Skeletal muscle cell (primary cell): ENCODE measurements around the gene UBAP1L.
"Not testable (repeated sequence)": the region's sequence is repeated elsewhere in the genome, so short reads cannot be mapped to it uniquely, and the experiment has no call there.

Experiments used
- DNase-seq: peaks from one replicate; pipeline ENCODE4 v3.0.0-alpha.2; 2010; ENCODE audit warnings: low read depth
- H3K4me3 ChIP-seq: 2 replicates; pipeline ENCODE4 v1.5.1; 2011; ENCODE audit warnings: low read depth, mild to moderate bottlenecking, control low read depth, low read length, moderate library complexity

The UBAP1L gene

GRCh38 chr15:65101891-65102708 lies 12.9 kb downstream of the UBAP1L start:
- no peak overlapping the region for H3K4me3 ChIP-seq
- no peak for DNase-seq

GRCh38 chr15:65101411-65101890 lies 13.5 kb downstream of the UBAP1L start:
- no peak overlapping the region for H3K4me3 ChIP-seq
- DNase-seq: no peak

- H3K4me3 ChIP-seq: no peak overlapping the region
- DNase-seq: no peak
Measured at GRCh38 chr15:65100442-65100841, 14.6 kb downstream of the UBAP1L start.

GRCh38 chr15:65099801-65100200 lies 15.2 kb downstream of the UBAP1L start:
- DNase-seq, H3K4me3 ChIP-seq: not testable (repeated sequence)

GRCh38 chr15:65099336-65099735 lies 15.7 kb downstream of the UBAP1L start:
- no peak overlapping the region for H3K4me3 ChIP-seq
- no peak for DNase-seq

- DNase-seq: no peak
- H3K4me3 ChIP-seq: no peak overlapping the region
Measured at GRCh38 chr15:65097651-65098263, 17.2 kb downstream of the UBAP1L start.

GRCh38 chr15:65096481-65097385 lies 18.3 kb downstream of the UBAP1L start:
- DNase-seq: no peak
- no peak overlapping the region for H3K4me3 ChIP-seq

- no peak for DNase-seq
Measured at GRCh38 chr15:65095747-65096104, 19.3 kb downstream of the UBAP1L start.

GRCh38 chr15:65095011-65095746 lies 19.8 kb downstream of the UBAP1L start:
- DNase-seq: no peak

More at GRCh38 chr15:65095747-65096104, 19.3 kb downstream of the UBAP1L start:
- no peak overlapping the region for H3K4me3 ChIP-seq

GRCh38 chr15:65094294-65094995 lies 20.6 kb downstream of the UBAP1L start:
- no peak for DNase-seq
- H3K4me3 ChIP-seq: no peak overlapping the region

More at GRCh38 chr15:65095011-65095746, 19.8 kb downstream of the UBAP1L start:
- no peak overlapping the region for H3K4me3 ChIP-seq

GRCh38 chr15:65093793-65094170 lies 21.2 kb downstream of the UBAP1L start:
- DNase-seq, H3K4me3 ChIP-seq: not testable (repeated sequence)

GRCh38 chr15:65092911-65093792 lies 21.8 kb downstream of the UBAP1L start:
- H3K4me3 ChIP-seq: no peak overlapping the region
- DNase-seq: no peak

GRCh38 chr15:65091946-65092770 lies 22.8 kb downstream of the UBAP1L start:
- no peak overlapping the region for H3K4me3 ChIP-seq
- DNase-seq: no peak

GRCh38 chr15:65089206-65089824 lies 25.7 kb downstream of the UBAP1L start:
- no peak for DNase-seq
- H3K4me3 ChIP-seq: no peak overlapping the region

- no peak overlapping the region for H3K4me3 ChIP-seq
- no peak for DNase-seq
Measured at GRCh38 chr15:65088643-65089021, 26.4 kb downstream of the UBAP1L start.

- no peak overlapping the region for H3K4me3 ChIP-seq
- DNase-seq: no peak
Measured at GRCh38 chr15:65087873-65088642, 26.9 kb downstream of the UBAP1L start.
